Body of pancreas (tissue), 4 donors: Measurements from ENCODE around the gene ST6GALNAC3. TPM values are rescaled to one million over a fixed set of nuclear protein-coding genes. Genes with fewer than 3 reads are reported as not detected.

Experiments
- ATAC-seq: fragments of 150-250 bp; one replicate; pipeline ENCODE4 v1.9.1; 2016
- DNase-seq, 4 donors: peaks; one replicate each; pipeline ENCODE4 v3.0.0-alpha.2; 2019
- H3K27ac ChIP-seq, 4 donors: fragments of 200-600 bp; sonication (generic); 1 replicate in 3 of 4; 2 replicates in 1 of 4; pipeline versions ENCODE4 v1.5.1 to v1.6.1; 2016 to 2019; ENCODE audit warnings: mild to moderate bottlenecking in 1 of 4, mixed read lengths in 1 of 4, moderate library complexity in 1 of 4
- H3K27me3 ChIP-seq, 2 donors: fragments of 200-600 bp; sonication (generic); one replicate each; pipeline ENCODE4 v1.6.0; 2016; ENCODE audit warnings: mild to moderate bottlenecking in 1 of 2
- H3K36me3 ChIP-seq, 2 donors: fragments of 200-600 bp; sonication (generic); replicated peaks in 1 of 2; 2 replicates each; pipeline ENCODE4 v1.5.1; 2016; ENCODE audit warnings: low read depth in 2 of 2; ENCODE audit not compliant: insufficient read depth in 1 of 2
- H3K4me1 ChIP-seq: fragments of 200-600 bp; sonication (generic); one replicate; pipeline ENCODE4 v1.6.0; 2016
- H3K4me3 ChIP-seq, 2 donors: fragments of 200-600 bp; sonication (generic); 1 replicate in 1 of 2; 2 replicates in 1 of 2; pipeline ENCODE4 v1.5.1; 2016 to 2019
- H3K9me3 ChIP-seq, 3 donors: fragments of 200-600 bp; sonication (generic); 1 replicate in 2 of 3; 2 replicates in 1 of 3; pipeline ENCODE4 v1.5.1; 2016
- POLR2A ChIP-seq, 3 donors: fragments of 450-650 bp; IDR thresholded peaks; one replicate each; pipeline ENCODE4 v1.6.1; 2016; ENCODE audit warnings: antibody characterized with exemption in 3 of 3, mild to moderate bottlenecking in 2 of 3
- WGBS, 2 donors: methylation state at CpG; one replicate each; pipeline ENCODE4 v1.1.5; 2017; 5-methylcytosine and 5-hydroxymethylcytosine counted together
- intact Hi-C: fragments of 100-400 bp; cut with DNase I; formaldehyde crosslinking; loops from one replicate; pipeline ENCODE4 v1.15.1; 2023
- total RNA-seq, 2 donors: library from RNA; depleted of rRNA; stranded (reverse); fragments of >200 nt; gene quantifications; one replicate each; pipeline ENCODE4 v1.1.0, GENCODE V29; 2016
- TF ChIP-seq, protein P1 (sequence below), 7 experiments: fragments of 450-650 bp in 4 of 7; fragments of 200-600 bp in 3 of 7; sonication (generic) in 3 of 7; IDR thresholded peaks; one replicate each; pipeline ENCODE4 v1.5.1; 2016 to 2019; ENCODE audit warnings: antibody characterized with exemption in 7 of 7

ST6GALNAC3 gene
- total RNA-seq, 2 donors from 2014 or later = 1.3 to 2.3 TPM

- DNase-seq (no peak), ATAC-seq (no peak)
- Histone ChIP-seq H3K36me3 (no peaks in the 10 kb centered on the region), H3K4me3 (no peak overlapping the region), H3K27me3 (no peaks in the 10 kb centered on the region), H3K9me3 (no peaks in the 10 kb centered on the region), H3K4me1 (no peaks in the 10 kb centered on the region), H3K27ac (no peak overlapping the region)
- TF ChIP-seq, protein P1, sequence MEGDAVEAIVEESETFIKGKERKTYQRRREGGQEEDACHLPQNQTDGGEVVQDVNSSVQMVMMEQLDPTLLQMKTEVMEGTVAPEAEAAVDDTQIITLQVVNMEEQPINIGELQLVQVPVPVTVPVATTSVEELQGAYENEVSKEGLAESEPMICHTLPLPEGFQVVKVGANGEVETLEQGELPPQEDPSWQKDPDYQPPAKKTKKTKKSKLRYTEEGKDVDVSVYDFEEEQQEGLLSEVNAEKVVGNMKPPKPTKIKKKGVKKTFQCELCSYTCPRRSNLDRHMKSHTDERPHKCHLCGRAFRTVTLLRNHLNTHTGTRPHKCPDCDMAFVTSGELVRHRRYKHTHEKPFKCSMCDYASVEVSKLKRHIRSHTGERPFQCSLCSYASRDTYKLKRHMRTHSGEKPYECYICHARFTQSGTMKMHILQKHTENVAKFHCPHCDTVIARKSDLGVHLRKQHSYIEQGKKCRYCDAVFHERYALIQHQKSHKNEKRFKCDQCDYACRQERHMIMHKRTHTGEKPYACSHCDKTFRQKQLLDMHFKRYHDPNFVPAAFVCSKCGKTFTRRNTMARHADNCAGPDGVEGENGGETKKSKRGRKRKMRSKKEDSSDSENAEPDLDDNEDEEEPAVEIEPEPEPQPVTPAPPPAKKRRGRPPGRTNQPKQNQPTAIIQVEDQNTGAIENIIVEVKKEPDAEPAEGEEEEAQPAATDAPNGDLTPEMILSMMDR (IDR thresholded peaks at IDR 0.05) = no peak
- no peak for TF ChIP-seq POLR2A (IDR thresholded peaks at IDR 0.05)
- 80 to 86% methylated on average over 4 of the region's 4 CpGs for WGBS, 2 donors
- intact Hi-C loops = no loop called here
Measured at GRCh38 chr1:76548513-76549100, 474.1 kb downstream of the ST6GALNAC3 start.

DNA sequence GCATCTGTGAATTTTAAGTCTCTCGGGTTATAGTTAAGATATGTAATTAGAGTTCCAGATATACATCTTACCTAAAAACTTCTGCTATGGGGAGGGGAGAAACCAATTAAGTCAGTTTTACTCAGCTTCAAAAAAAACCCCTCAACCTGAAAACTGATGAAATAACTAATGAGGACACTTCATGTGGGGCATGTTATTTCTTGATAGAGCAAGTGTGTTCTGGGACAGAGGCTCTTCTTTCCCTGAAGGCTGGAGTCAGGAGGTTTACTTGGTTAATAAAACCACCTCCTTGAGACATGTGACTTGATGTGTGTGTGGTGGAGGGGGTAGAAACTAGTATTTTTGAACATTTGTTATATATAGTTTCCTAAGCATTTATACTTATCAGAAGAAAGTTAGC, 479.7 kb downstream of the ST6GALNAC3 start:
- H3K27ac ChIP-seq = no peak overlapping the region
- ATAC-seq (no peak), DNase-seq (no peak)
- WGBS, 2 donors = 91% methylated on average over 1 of the region's 1 CpG
- H3K4me1 ChIP-seq = no peaks in the 10 kb centered on the region
- H3K27me3 ChIP-seq = no peaks in the 10 kb centered on the region
- H3K36me3 ChIP-seq = no peaks in the 10 kb centered on the region
- TF ChIP-seq POLR2A (IDR thresholded peaks at IDR 0.05) = no peak
- TF ChIP-seq, protein P1 (IDR thresholded peaks at IDR 0.05) = no peak
- no peak overlapping the region for H3K4me3 ChIP-seq
- no peaks in the 10 kb centered on the region for H3K9me3 ChIP-seq
- intact Hi-C loops = no loop called here

GRCh38 chr1:76562292-76562691, 487.7 kb downstream of the ST6GALNAC3 start:
- DNase-seq (no peak), ATAC-seq (no peak)
- Histone ChIP-seq H3K27ac (no peak overlapping the region), H3K27me3 (no peaks in the 10 kb centered on the region), H3K4me1 (no peaks in the 10 kb centered on the region), H3K4me3 (no peak overlapping the region), H3K36me3 (no peaks in the 10 kb centered on the region), H3K9me3 (no peaks in the 10 kb centered on the region)
- TF ChIP-seq POLR2A (IDR thresholded peaks at IDR 0.05) = no peak
- TF ChIP-seq, protein P1 (IDR thresholded peaks at IDR 0.05) = no peak
- intact Hi-C loops = no loop called here
- 69 to 71% methylated on average over 2 of the region's 2 CpGs for WGBS, 2 donors

- H3K36me3 ChIP-seq = no peaks in the 10 kb centered on the region
- intact Hi-C loops = no loop called here
- no peak for ATAC-seq
- TF ChIP-seq, protein P1 (IDR thresholded peaks at IDR 0.05) = no peak
- no peak for TF ChIP-seq POLR2A (IDR thresholded peaks at IDR 0.05)
- no peak overlapping the region for H3K4me3 ChIP-seq
- H3K4me1 ChIP-seq = no peaks in the 10 kb centered on the region
- no peaks in the 10 kb centered on the region for H3K27me3 ChIP-seq
- no peak overlapping the region for H3K27ac ChIP-seq
- WGBS, 2 donors = 62 to 66% methylated on average over 6 of the region's 6 CpGs
- no peak for DNase-seq
- H3K9me3 ChIP-seq = no peaks in the 10 kb centered on the region
Measured at GRCh38 chr1:76568573-76569238, 494.2 kb downstream of the ST6GALNAC3 start.

- H3K4me1 ChIP-seq = no peaks in the 10 kb centered on the region
- H3K36me3 ChIP-seq = no peaks in the 10 kb centered on the region
- H3K27ac ChIP-seq = no peak overlapping the region
- H3K27me3 ChIP-seq = no peaks in the 10 kb centered on the region
- TF ChIP-seq, protein P1 (IDR thresholded peaks at IDR 0.05) = no peak
- no peak for TF ChIP-seq POLR2A (IDR thresholded peaks at IDR 0.05)
- no peaks in the 10 kb centered on the region for H3K9me3 ChIP-seq
- no peak for ATAC-seq
- WGBS, 2 donors = 92 to 95% methylated on average over 2 of the region's 2 CpGs
- no peak for DNase-seq
- intact Hi-C loops = no loop called here
- no peak overlapping the region for H3K4me3 ChIP-seq
Measured at GRCh38 chr1:76571248-76571647, 496.7 kb downstream of the ST6GALNAC3 start.
